HG03025 (cell line): ENCODE data around the gene FAM50A.

Experiments used
- ATAC-seq: cut with Tn5 transposase; IDR thresholded peaks from one replicate; pipeline ENCODE4 v1.9.1; 2021; ENCODE audit warnings: mild to moderate bottlenecking, moderate library complexity; ENCODE audit not compliant: unreplicated experiment, low FRiP score

The FAM50A gene

DNA sequence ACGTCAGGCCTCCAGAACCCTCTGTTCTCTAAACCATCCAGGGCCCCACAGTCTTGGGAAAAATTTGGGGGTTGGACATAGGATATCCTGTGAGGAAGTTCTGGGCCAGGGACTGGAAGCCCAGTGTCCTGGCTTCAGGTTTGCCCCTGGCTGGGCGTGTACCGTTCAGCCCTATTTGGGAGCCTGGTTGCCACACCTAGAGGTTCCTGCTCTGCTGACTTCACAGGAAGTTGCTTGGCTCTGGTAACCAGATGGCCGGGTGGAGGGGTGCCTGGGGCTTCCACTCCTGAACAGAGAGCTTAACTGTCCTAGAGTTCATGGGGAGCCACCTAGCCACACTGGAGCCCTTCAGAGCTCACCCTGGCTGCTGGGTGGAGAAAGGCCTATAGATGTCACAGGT lies 31.5 kb upstream of the FAM50A start:
- ATAC-seq = no peak

DNA sequence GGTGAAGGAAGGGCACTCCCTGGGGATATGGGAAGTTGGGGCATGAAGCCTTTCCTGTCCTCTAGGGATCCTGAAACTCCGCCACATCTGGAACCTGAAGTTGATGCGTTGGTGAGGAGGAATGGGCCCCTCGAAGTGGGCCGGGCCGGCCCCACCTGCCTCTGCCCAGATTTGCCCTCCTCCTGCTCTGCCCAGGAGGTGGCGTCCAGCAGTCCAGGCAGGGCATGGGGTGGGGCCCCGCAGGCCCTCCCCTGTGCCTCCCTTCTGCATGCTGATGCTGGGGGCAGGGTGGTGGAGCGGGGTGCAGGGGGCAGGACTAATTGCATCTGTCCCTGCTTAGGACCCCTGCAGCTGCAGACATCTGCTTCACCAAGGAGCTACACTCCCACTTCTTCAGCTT lies 30.8 kb upstream of the FAM50A start:
- ATAC-seq = no peak

DNA sequence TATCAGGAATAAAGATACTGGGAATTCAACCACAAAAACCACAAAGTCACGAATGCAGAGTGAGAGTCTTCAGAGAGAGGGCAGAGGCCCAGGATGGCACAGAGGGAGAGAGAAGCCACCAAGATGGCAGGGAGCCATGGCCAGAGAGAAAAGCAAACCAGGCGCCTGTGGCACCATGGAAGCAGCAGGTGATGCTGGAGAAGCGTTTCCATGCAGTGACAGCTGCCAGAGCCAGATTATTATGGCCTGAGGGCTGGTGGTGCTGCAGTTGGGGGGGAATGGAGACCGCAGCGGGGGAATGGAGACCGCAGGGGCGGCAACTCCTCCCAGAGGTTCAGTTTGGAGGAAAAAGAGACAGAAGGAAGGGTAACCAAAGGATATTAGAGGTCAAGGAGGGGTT lies 26.8 kb upstream of the FAM50A start:
- ATAC-seq = no peak

DNA sequence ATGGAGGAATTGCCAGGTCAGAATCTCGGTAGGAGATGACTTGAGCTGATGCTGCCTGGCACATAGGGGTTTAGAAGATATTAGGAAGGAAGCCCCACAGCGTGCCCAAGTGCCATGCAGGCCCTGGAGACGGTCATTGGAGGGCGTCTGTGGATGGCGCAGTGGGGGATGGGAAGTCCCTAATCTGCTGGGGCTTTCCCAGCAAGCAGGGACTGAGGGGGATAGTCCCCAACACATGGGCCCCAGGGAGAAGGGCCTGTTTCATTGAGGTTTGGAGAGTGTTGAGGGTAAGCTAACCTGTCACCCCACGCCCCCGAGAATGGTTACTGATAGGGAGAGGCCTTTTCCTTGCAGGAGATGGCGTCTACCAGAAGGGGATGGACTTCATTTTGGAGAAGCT lies 24.8 kb upstream of the FAM50A start:
- ATAC-seq = no peak

DNA sequence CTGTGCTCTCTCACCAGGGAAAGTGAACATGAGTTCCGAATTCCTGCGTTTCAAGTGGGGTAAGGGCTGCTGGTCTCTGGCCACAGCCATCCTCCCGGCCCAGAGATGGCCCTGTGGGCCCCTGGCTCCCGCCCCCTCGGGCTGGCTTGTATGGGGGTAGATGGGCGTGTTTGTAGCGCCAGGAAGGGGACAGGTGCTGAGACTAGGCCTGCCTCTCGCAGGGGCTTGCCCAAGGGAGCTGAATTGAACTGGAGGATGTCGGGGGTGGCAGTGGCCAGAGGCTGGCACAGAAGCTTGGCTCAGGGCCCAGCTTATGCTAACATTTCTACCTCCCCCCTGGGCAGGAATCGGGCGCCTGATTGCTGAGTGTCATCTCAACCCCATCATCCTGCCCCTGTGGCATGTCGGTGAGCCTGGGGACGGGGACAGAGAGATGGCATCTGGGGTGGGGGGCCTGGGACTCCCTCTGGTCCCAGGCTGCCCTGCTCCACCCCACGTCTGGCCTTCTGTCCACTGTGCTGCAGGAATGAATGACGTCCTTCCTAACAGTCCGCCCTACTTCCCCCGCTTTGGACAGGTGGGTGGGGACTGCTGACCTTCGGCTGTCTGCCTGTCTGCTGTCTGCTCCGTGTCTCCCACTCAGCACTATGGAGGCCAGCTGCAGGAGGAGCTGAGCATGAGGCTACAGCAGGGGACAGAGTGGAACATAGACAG lies 24.1 kb upstream of the FAM50A start:
- no peak for ATAC-seq

DNA sequence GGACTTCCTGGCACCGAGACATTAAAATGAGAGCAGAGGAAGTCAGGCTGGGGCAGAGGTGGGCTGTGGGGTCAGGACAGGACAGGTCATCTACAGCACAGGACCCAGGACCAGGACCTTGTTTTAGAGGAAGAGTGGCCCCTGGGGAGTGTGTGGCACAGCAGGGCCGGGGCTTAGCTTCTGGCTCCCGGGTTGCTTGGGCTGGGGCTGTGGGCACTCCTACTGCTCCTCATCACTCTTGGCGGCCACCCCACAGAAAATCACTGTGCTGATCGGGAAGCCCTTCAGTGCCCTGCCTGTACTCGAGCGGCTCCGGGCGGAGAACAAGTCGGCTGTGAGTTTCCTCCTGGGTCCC lies 23.6 kb upstream of the FAM50A start:
- no peak for ATAC-seq

DNA sequence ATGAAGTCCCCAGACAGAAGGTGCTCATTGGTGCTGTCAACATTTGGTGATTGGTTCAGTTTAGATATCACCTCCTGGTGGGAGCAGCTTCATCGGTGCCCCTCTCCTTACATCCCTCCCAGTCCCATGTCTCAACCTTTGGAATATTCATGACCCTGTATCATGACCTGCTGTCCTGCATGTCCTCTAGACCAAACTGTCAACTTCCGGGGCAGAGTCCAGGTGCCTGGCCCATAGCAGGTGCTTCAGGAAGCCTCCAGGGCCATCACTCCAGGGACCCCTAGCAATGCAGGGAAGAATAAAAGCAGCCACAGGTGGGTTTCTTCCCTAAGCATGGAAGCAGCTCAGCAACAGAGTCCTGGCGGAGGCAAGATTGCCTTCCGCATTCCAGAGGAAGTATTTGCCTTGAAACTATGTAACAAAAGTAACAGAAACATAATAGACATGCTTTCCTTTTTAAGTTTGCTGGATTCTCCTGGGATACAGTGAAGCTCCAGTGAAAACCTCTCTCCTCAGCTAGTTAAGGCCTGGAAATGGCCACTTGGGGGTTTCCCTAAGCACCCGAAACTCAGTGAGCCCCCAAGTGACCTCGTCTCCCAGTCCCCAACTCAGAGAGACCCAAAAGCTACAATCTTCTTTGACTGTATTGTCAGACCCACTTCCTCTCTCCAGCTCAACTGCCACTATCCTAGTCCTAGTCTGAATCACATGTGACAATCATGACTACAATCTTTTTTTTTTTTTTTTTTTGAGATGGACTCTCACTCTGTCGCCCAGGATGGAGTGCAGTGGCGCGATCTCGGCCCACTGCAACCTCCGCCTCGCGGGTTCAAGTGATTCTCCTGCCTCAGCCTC lies 16.8 kb upstream of the FAM50A start:
- ATAC-seq = no peak

DNA sequence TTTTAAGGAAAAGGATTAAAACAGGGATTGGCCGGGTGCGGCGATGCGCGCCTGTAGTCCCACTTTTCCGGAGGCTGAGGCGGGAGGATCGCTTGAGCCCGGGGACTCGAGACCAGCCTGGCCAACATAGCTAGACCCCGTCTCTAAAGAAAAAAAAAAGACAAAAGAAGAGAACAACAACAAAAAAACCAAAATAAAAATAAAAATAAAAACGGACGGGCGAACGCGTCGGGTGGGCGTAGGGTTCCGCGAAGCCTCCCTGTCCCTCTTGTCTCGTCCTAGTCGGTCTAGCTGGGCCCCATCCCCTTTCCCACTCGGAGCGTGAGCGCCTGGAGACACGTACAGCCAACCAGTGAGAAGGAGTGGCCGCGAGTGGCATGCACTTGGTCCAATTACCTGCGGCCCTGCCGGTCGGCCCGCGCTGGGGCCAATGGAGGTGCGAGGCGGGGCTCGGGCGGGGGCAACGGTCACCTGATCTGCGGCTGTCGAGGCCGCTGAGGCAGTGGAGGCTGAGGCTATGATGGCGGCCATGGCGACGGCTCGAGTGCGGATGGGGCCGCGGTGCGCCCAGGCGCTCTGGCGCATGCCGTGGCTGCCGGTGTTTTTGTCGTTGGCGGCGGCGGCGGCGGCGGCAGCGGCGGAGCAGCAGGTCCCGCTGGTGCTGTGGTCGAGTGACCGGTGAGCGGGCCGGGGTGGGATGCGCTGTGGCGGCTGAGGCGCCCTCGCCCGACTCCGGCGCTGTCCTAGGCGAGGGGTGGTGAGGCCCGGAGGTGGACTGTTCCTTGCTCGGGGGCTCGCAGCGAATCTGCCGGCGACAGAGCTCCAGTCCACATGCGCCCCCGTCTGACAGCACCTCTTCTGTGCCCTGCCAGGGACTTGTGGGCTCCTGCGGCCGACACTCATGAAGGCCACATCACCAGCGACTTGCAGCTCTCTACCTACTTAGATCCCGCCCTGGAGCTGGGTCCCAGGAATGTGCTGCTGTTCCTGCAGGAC lies 15.5 kb upstream of the FAM50A start, which contains the start of gene ATP6AP1:
Gene ATP6AP1 (plus strand): TSS at position 502 of the 996 bp plus-strand sequence. CDS start 16 bp downstream, at position 518.
- peak; percentile 86 for ATAC-seq

DNA sequence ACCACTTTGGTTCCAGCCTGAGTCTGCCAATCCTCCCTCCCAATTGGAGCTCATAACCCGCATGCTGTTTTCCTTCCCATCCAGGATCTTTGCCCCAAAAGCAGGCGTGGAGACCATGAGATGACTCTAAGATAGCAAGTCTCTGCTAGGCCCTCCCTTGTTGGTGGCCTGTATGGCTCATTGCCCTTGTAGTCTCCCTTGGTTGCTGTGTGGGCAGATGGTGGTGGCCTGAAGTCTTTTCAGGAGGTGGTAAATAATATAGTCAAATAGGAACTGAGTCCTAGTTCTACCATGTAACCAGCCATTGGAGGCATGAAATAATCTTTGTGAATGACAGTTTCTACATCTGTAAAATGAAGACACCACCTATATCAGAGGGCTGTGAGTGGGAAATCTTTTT lies 14.2 kb upstream of the FAM50A start:
- ATAC-seq = no peak

DNA sequence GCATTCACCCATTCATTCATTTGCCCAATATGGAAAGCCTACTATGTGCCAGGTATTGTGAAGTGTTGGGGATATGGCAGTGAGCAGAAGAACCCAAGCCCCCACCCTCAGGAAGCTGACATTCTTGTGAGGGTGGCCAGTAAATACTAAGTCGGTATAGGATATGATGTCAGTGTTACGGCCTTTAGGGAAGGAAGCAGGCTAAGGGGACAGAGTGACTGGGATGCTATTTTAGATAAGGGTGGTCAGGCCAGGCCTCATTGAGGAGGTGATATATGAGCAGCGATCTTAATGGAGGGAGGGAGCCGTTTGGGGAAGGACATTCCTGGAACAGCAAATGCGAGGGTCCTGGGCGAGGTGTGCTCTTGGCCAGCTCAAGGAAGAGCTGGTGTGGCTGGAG lies 13.5 kb upstream of the FAM50A start:
- no peak for ATAC-seq

DNA sequence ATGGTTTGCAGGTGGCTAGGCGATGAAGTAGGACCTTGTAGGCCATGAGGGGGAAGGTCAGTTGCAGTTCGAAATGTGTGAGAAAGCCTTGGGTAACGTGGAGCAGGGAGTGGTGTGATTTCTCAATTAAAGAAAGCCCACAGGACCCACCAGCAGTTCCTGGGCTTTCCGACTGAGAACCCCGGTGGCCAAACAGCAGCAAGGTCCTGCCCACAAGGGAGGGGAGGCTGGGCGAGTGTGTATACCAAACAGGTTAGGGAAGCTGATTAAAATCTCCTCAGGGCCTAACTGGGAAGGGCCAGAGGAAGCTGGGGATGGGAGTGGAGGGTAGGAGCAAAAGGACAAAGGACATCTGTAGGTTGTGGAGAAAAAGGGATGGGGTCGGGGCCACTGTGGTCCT lies 13.0 kb upstream of the FAM50A start:
- no peak for ATAC-seq

DNA sequence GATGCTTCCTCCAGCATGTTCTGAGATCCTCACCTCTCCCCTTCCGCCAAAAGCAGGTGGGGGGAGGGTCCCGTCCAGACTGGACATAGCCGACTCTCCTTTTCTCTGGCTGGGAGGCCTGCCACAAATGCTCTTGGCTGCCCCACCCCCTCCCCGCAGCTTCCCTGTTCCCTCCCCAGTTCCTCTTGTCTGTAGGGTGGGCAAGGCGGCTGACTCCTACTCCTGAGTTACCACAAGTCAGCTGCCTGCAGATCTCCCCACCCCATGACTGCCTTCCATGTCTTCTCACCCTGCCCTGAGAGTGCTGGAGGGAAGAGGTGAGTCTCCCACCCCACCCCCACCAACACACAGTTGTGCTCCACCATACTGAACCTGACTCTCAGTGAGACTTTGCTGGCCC lies 12.6 kb upstream of the FAM50A start:
- no peak for ATAC-seq

DNA sequence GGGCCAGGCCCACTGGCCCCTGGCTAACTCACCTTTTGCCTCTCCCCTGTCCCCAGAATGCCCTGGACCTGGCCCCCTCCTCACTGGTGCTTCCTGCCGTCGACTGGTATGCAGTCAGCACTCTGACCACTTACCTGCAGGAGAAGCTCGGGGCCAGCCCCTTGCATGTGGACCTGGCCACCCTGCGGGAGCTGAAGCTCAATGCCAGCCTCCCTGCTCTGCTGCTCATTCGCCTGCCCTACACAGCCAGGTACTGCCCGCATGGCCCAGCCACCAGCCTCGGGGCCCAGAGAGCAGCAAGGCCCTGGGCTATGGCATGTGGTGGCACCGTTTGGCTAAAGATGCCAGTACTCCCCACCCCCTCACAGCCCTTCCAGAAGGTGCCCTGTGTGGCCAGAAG lies 11.7 kb upstream of the FAM50A start:
- no peak for ATAC-seq

DNA sequence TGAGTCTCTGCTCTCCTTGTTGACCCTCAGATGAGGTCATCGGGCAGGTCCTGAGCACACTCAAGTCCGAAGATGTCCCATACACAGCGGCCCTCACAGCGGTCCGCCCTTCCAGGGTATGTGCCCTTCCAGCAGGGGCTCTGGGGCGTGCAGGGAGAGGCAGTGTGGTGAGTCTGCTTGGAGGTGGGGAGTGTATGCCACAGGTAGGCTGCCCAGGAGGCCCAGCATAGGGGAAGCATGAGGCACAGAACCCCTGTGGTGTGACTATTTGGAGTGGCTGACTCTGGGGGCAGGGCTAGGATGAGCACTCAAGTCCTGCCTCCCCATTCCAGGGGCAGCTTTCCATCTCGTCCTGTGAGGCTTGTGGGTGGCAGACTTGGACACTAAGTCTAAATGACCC lies 10.3 kb upstream of the FAM50A start:
- ATAC-seq = no peak

DNA sequence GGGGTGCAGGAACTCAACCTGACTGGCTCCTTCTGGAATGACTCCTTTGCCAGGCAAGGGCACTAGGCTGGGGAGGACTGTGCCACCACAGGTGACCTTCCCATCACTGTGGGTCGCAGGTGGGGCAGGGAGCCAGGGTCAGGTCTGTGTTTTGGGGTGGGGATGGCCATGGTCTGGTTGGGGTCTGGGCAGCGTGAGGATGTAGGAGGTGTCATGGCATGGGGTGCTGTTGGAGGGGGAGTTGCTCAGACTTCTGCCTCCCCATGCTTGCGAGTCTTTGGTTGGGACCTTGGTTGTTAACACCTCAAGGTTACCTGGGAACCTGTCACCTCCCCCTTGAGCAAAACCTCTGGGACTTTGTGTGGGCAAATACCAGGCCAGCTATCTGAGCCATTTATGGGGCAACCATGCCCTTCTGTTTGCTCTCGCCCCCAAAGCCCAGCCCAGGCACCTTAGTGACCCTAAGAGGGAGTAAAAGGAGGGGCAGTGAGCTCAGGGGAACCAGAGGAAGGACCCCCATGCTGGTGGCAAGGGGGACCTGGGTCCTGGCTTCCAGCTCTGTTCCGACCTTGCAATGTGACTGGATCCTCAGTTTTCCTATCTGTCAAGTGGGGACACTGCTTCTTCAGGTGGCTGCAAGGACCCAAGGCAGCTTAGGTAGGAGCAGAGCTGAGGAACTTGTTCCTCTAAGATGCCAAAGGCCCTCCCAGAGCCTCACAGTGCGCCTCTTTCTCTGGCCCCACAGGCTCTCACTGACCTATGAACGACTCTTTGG lies 9.4 kb upstream of the FAM50A start:
- ATAC-seq = no peak

DNA sequence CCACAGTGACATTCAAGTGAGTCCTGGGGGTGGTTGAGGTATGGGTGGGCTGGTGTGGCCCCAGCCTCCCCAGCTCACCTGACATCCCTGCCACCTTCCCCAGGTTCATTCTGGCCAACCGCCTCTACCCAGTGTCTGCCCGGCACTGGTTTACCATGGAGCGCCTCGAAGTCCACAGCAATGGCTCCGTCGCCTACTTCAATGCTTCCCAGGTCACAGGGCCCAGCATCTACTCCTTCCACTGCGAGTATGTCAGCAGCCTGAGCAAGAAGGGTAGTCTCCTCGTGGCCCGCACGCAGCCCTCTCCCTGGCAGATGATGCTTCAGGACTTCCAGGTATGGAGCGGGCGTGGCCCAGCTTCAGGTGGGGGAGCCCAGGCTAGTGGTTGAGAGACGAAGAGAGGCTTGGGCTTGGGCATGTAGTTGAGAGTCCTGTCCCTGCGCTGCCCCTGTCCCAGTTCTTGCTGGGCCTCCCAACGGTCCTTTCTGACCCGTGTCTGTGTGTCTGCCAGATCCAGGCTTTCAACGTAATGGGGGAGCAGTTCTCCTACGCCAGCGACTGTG lies 8.7 kb upstream of the FAM50A start:
- no peak for ATAC-seq

DNA sequence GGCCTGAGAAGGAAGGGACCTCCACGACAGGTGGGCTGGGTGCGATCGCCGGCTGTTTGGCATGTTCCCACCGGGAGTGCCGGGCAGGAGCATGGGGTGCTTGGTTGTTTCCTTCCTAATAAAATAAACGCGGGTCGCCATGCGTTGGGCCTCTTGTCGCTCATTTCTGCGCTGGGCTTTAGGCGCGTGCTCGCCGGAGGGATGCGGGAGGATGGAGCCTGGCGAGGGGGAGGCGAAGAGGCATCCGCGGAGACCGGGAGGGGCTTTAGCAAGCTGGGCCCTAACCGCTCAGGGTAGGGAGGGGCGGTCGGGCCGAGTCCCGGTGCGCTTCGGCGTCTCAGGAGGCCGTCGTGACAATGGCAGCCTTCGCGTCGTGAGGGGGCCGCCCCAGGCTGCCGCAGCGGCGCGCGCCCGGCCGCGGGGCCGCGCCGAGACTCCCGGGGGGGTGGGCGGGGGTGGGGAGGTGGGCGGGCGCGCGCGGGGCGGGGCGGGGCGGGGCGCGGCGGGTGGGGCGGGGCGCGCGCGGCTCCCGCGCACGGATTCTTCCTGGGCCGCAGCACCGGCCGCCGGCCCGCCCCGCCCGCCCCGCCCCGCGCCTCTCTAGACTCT lies 7.5 kb upstream of the FAM50A start:
- no peak for ATAC-seq

DNA sequence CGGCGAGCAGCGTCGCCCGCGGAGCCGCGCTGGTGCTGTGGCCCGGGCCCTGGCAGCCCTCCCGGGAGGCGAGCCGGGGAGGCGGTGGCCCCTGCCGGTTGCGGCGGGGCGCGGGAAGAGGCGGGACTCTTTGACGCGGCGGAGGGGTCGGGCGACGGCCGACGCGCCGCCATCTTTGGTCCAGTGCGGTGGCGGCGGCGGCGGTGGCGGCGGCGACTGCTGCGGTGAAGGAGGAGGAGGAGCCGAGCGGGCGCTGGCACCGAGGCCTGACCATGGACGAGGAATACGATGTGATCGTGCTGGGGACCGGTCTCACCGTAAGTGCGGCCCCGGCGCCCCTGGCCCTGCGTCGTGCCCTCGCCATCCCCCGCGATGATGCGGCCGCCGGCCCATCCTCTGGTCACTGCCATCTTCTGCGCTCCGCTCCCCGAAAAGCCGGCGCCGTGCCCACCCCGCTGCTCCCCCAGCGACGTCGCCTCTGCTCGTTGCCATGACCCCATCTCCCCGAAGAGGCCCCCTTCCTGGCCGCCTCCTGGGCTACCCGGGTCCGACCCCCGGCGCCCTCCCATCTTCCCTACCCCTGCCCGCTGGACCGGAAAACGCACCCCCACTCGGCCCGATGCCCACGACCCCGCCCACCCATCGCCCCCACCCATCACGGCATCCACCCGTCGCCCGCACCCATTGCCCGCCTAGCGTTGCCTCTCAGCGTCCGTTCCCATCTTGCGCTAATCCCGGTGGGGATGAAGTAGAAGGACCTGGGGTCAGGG lies 6.8 kb upstream of the FAM50A start, which contains the start of gene GDI1:
Gene GDI1 (plus strand): TSS at position 172 of the 770 bp plus-strand sequence. CDS start 101 bp downstream, at position 273.
- no peak for ATAC-seq
